Natural killer cell (primary cell): ENCODE results near the gene FAM184A. TPM values are rescaled to one million over a fixed set of nuclear protein-coding genes. Genes with fewer than 3 reads are reported as not detected.
"Not testable (repeated sequence)": the region's sequence is repeated elsewhere in the genome, so short reads cannot be mapped to it uniquely, and the experiment has no call there.

Experiments used
- ATAC-seq, 3 donors: fragments of 150-1000 bp in 2 of 3; fragments of 200-7000 bp in 1 of 3; cut with Tn5 transposase; 1 replicate in 1 of 3; 2 replicates in 2 of 3; pipeline ENCODE4 v1.10.0; 2021; ENCODE audit warnings: mild to moderate bottlenecking in 2 of 3, moderate library complexity in 2 of 3
- DNase-seq, 2 donors: peaks; one replicate each; pipeline versions ENCODE4 v3.0.0 to v3.0.0-alpha.2; 2013 to 2021; ENCODE audit warnings: mixed read lengths in 1 of 2
- H3K27ac ChIP-seq: one replicate; pipeline ENCODE4 v1.5.1; 2013; ENCODE audit warnings: mild to moderate bottlenecking, low read length
- H3K27me3 ChIP-seq: one replicate; pipeline ENCODE4 v1.6.1; 2013; ENCODE audit warnings: low read length; ENCODE audit not compliant: control insufficient read depth, insufficient read depth
- H3K36me3 ChIP-seq: one replicate; pipeline ENCODE4 v1.6.1; 2013; ENCODE audit warnings: low read length; ENCODE audit not compliant: control insufficient read depth, insufficient read depth
- H3K4me1 ChIP-seq: one replicate; pipeline ENCODE4 v1.6.1; 2013; ENCODE audit warnings: low read length; ENCODE audit not compliant: control insufficient read depth, insufficient read depth
- H3K4me3 ChIP-seq: one replicate; pipeline ENCODE4 v1.5.1; 2013; ENCODE audit warnings: low read length
- H3K9me3 ChIP-seq: one replicate; pipeline ENCODE4 v1.6.1; 2013; ENCODE audit warnings: low read length; ENCODE audit not compliant: control insufficient read depth, insufficient read depth
- H3K27ac Mint-ChIP-seq, 2 donors: one replicate each; pipeline ENCODE4 v1.8.0; 2022; ENCODE audit warnings: mild to moderate bottlenecking in 2 of 2, mixed read lengths in 2 of 2, moderate library complexity in 1 of 2
- H3K27me3 Mint-ChIP-seq, 2 donors: one replicate each; pipeline ENCODE4 v1.8.0; 2022; ENCODE audit warnings: low read depth in 2 of 2, mixed read lengths in 2 of 2
- H3K36me3 Mint-ChIP-seq: one replicate; pipeline ENCODE4 v1.8.0; 2022; ENCODE audit warnings: mixed read lengths
- H3K4me1 Mint-ChIP-seq, 2 donors: one replicate each; pipeline ENCODE4 v1.8.0; 2022; ENCODE audit warnings: mixed read lengths in 2 of 2
- H3K4me3 Mint-ChIP-seq: one replicate; pipeline ENCODE4 v1.8.0; 2022; ENCODE audit warnings: mild to moderate bottlenecking, moderate library complexity, mixed read lengths
- H3K9me3 Mint-ChIP-seq, 2 donors: one replicate each; pipeline ENCODE4 v1.8.0; 2022; ENCODE audit warnings: mixed read lengths in 2 of 2
- CTCF ChIP-seq: fragments of 200-600 bp; IDR thresholded peaks from one replicate; pipeline ENCODE4 v1.8.0; 2022; ENCODE audit warnings: antibody characterized with exemption
- WGBS: methylation state at CpG from one replicate; pipeline ENCODE4 v1.1.7; 2013; ENCODE audit warnings: missing lambda C conversion rate; ENCODE audit not compliant: insufficient coverage; 5-methylcytosine and 5-hydroxymethylcytosine counted together
- intact Hi-C: fragments of 100-400 bp; cut with micrococcal nuclease; formaldehyde crosslinking; loops from one replicate; pipeline ENCODE4 v1.14.2; 2022
- total RNA-seq, 4 donors: library from RNA; stranded (reverse); fragments of 120-200 nt in 1 of 4; gene quantifications; one replicate each; pipeline versions ENCODE4 v1.2.3 to v1.2.4, GENCODE V29; 2013 to 2022

The FAM184A gene
- total RNA-seq, 3 donors from 2014 or later (not counting 1 experiment from before 2014, with no cell fraction given) = 0.09 to 0.40 (median 0.20) TPM

- no peak overlapping the region for H3K27ac ChIP-seq
- no peak overlapping the region for H3K4me3 ChIP-seq
- Mint-ChIP-seq H3K9me3 (no peaks in the 10 kb centered on the region), H3K4me1 (peaks cover 5 to 13% of the 10 kb centered on the region in 2 donors), H3K27ac (no peak overlapping the region), H3K36me3 (no peaks in the 10 kb centered on the region), H3K27me3 (no peaks in the 10 kb centered on the region), H3K4me3 (no peak overlapping the region)
- no peaks in the 10 kb centered on the region for H3K27me3 ChIP-seq
- 100% methylated on average over 1 of the region's 1 CpG for WGBS
- no peak for TF ChIP-seq CTCF
- no peaks in the 10 kb centered on the region for H3K9me3 ChIP-seq
- DNase-seq (no peak), ATAC-seq (no peak)
- intact Hi-C loops = no loop called here
- H3K36me3 ChIP-seq = no peaks in the 10 kb centered on the region
- no peaks in the 10 kb centered on the region for H3K4me1 ChIP-seq
Observed at GRCh38 chr6:119100115-119100514, 21.7 kb upstream of the FAM184A start.

GRCh38 chr6:119097815-119098361 is 19.4 kb upstream of the FAM184A start:
- H3K4me1 ChIP-seq, H3K9me3 Mint-ChIP-seq, H3K36me3 ChIP-seq, DNase-seq, H3K27me3 ChIP-seq, H3K36me3 Mint-ChIP-seq, H3K9me3 ChIP-seq, H3K4me3 ChIP-seq, intact Hi-C loops, H3K27me3 Mint-ChIP-seq, H3K27ac ChIP-seq, H3K4me3 Mint-ChIP-seq: not testable (repeated sequence)
- WGBS = 84% methylated on average over 6 of the region's 9 CpGs
- ATAC-seq = peak in 1 of 3 donors; percentile 54
- peaks cover 5 to 13% of the 10 kb centered on the region in 2 donors for H3K4me1 Mint-ChIP-seq
- peak overlapping the region; percentile 58 to 59 for H3K27ac Mint-ChIP-seq

- no peak for DNase-seq
- intact Hi-C loops = no loop called here
- no peak overlapping the region for H3K27ac Mint-ChIP-seq
- H3K9me3 Mint-ChIP-seq = no peaks in the 10 kb centered on the region
- no peaks in the 10 kb centered on the region for H3K27me3 Mint-ChIP-seq
- no peaks in the 10 kb centered on the region for H3K36me3 Mint-ChIP-seq
- 24% methylated on average over 5 of the region's 6 CpGs for WGBS
- no peaks in the 10 kb centered on the region for H3K4me1 ChIP-seq
- no peaks in the 10 kb centered on the region for H3K9me3 ChIP-seq
- ATAC-seq = no peak
- H3K4me1 Mint-ChIP-seq = peaks cover 5 to 13% of the 10 kb centered on the region in 2 donors
- TF ChIP-seq CTCF = no peak
- no peaks in the 10 kb centered on the region for H3K36me3 ChIP-seq
- H3K27me3 ChIP-seq = no peaks in the 10 kb centered on the region
- H3K27ac ChIP-seq = no peak overlapping the region
- no peak overlapping the region for H3K4me3 ChIP-seq
- H3K4me3 Mint-ChIP-seq = no peak overlapping the region
Observed at GRCh38 chr6:119096721-119097565, 18.5 kb upstream of the FAM184A start.

- H3K36me3 Mint-ChIP-seq = no peaks in the 10 kb centered on the region
- peaks cover 19 to 23% of the 10 kb centered on the region in 2 donors for H3K27me3 Mint-ChIP-seq
- no peaks in the 10 kb centered on the region for H3K4me1 ChIP-seq
- H3K36me3 ChIP-seq = no peaks in the 10 kb centered on the region
- no peak overlapping the region for H3K4me3 ChIP-seq
- H3K27me3 ChIP-seq = no peaks in the 10 kb centered on the region
- no peaks in the 10 kb centered on the region for H3K9me3 Mint-ChIP-seq
- no peak overlapping the region for H3K4me3 Mint-ChIP-seq
- DNase-seq = no peak
- 65% methylated on average over 2 of the region's 2 CpGs for WGBS
- intact Hi-C loops = no loop called here
- no peak for ATAC-seq
- no peak for TF ChIP-seq CTCF
- H3K27ac ChIP-seq = no peak overlapping the region
- H3K27ac Mint-ChIP-seq = no peak overlapping the region
- H3K9me3 ChIP-seq = no peaks in the 10 kb centered on the region
- H3K4me1 Mint-ChIP-seq = no peaks in the 10 kb centered on the region
Observed at GRCh38 chr6:119090256-119090655, 11.8 kb upstream of the FAM184A start.
